Measurements from ENCODE around the gene LYSMD2.
A peak's percentile ranks its signal among the peaks of the same experiment; 100 is the strongest.

The LYSMD2 gene

GRCh38 chr15:51775967-51776816 lies 38.7 kb upstream of the LYSMD2 start:
- Histone ChIP-seq H2AFZ (ENCODE audit: low read depth, low read length) (no peak overlapping the region; the same call in 1 of the 2 replicates), H3K9ac (ENCODE audit: low read depth, low read length) (no peak overlapping the region)

GRCh38 chr15:51774916-51775315 lies 37.5 kb upstream of the LYSMD2 start:
- ATAC-seq (ENCODE audit: insufficient read depth, low read depth) (no peak), DNase-seq (no peak)
- H3K27me3 ChIP-seq (ENCODE audit: insufficient read depth, low read length, poor library complexity) = no peaks in the 10 kb centered on the region
- H3K79me2 ChIP-seq (ENCODE audit: insufficient read depth, low read length) = no peaks in the 10 kb centered on the region
- no peak overlapping the region for H3K9ac ChIP-seq (ENCODE audit: low read depth, low read length)
- no peaks in the 10 kb centered on the region for H3K4me1 ChIP-seq (ENCODE audit: insufficient read depth, low read length)
- H3K36me3 ChIP-seq (ENCODE audit: insufficient read depth, low read length) = peaks cover 15% of the 10 kb centered on the region
- no peak overlapping the region for H2AFZ ChIP-seq (ENCODE audit: low read depth, low read length)
- H3K9me3 ChIP-seq (ENCODE audit: insufficient read depth, low read length, severe bottlenecking) = no peaks in the 10 kb centered on the region
- H3K27ac ChIP-seq (ENCODE audit: low read length) = no peak overlapping the region
- H3K4me2 ChIP-seq (ENCODE audit: insufficient read depth, low read length) = no peak overlapping the region
- H4K20me1 ChIP-seq (ENCODE audit: insufficient read depth, low read length) = no peaks in the 10 kb centered on the region
- no peak overlapping the region for H3K4me3 ChIP-seq (ENCODE audit: low read depth in 1 of 2, low read length in 2 of 2)
- TF ChIP-seq CTCF (IDR thresholded peaks at IDR 0.05; ENCODE audit: borderline replicate concordance, extremely low read depth, low read length, poor library complexity, severe bottlenecking) (no peak), EZH2 (IDR thresholded peaks at IDR 0.05; ENCODE audit: borderline replicate concordance, low read depth, low read length, severe bottlenecking) (no peak)

More at GRCh38 chr15:51775967-51776816, 38.7 kb upstream of the LYSMD2 start:
- no peaks in the 10 kb centered on the region for H3K4me1 ChIP-seq (ENCODE audit: insufficient read depth, low read length)
- no peaks in the 10 kb centered on the region for H4K20me1 ChIP-seq (ENCODE audit: insufficient read depth, low read length)
- ATAC-seq (ENCODE audit: insufficient read depth, low read depth) = peak; percentile 71; the same call in 2 of the 3 replicates
- H3K79me2 ChIP-seq (ENCODE audit: insufficient read depth, low read length) = no peaks in the 10 kb centered on the region
- H3K4me2 ChIP-seq (ENCODE audit: insufficient read depth, low read length) = no peak overlapping the region
- H3K9me3 ChIP-seq (ENCODE audit: insufficient read depth, low read length, severe bottlenecking) = no peaks in the 10 kb centered on the region
- no peaks in the 10 kb centered on the region for H3K27me3 ChIP-seq (ENCODE audit: insufficient read depth, low read length, poor library complexity)
- no peak overlapping the region for H3K4me3 ChIP-seq (ENCODE audit: low read depth in 1 of 2, low read length in 2 of 2)
- peak; percentile 49 for DNase-seq
- peak overlapping the region; percentile 38; the same call in 1 of the 2 replicates for H3K27ac ChIP-seq (ENCODE audit: low read length)
- TF ChIP-seq EZH2 (IDR thresholded peaks at IDR 0.05; ENCODE audit: borderline replicate concordance, low read depth, low read length, severe bottlenecking) (no peak), CTCF (IDR thresholded peaks at IDR 0.05; ENCODE audit: borderline replicate concordance, extremely low read depth, low read length, poor library complexity, severe bottlenecking) (peak; percentile 80)
- H3K36me3 ChIP-seq (ENCODE audit: insufficient read depth, low read length) = peaks cover 15% of the 10 kb centered on the region

- no peak overlapping the region for H3K27ac ChIP-seq (ENCODE audit: low read length)
- no peak overlapping the region for H3K4me2 ChIP-seq (ENCODE audit: insufficient read depth, low read length)
- no peaks in the 10 kb centered on the region for H3K27me3 ChIP-seq (ENCODE audit: insufficient read depth, low read length, poor library complexity)
- H4K20me1 ChIP-seq (ENCODE audit: insufficient read depth, low read length) = no peaks in the 10 kb centered on the region
- no peak for ATAC-seq (ENCODE audit: insufficient read depth, low read depth)
- no peaks in the 10 kb centered on the region for H3K4me1 ChIP-seq (ENCODE audit: insufficient read depth, low read length)
- no peak overlapping the region for H2AFZ ChIP-seq (ENCODE audit: low read depth, low read length)
- DNase-seq = no peak
- no peak for TF ChIP-seq CTCF (IDR thresholded peaks at IDR 0.05; ENCODE audit: borderline replicate concordance, extremely low read depth, low read length, poor library complexity, severe bottlenecking)
- TF ChIP-seq EZH2 (IDR thresholded peaks at IDR 0.05; ENCODE audit: borderline replicate concordance, low read depth, low read length, severe bottlenecking) = no peak
- H3K79me2 ChIP-seq (ENCODE audit: insufficient read depth, low read length) = no peaks in the 10 kb centered on the region
- H3K4me3 ChIP-seq (ENCODE audit: low read depth in 1 of 2, low read length in 2 of 2) = no peak overlapping the region
- H3K36me3 ChIP-seq (ENCODE audit: insufficient read depth, low read length) = peaks cover 24% of the 10 kb centered on the region
- H3K9ac ChIP-seq (ENCODE audit: low read depth, low read length) = no peak overlapping the region
- no peaks in the 10 kb centered on the region for H3K9me3 ChIP-seq (ENCODE audit: insufficient read depth, low read length, severe bottlenecking)
These were observed 34.3 kb upstream of the LYSMD2 start for GRCh38 chr15:51771773-51772172.
